HG03457 (cell line): ENCODE results near the gene ZNF222.

Experiments used
- ATAC-seq: cut with Tn5 transposase; IDR thresholded peaks from one replicate; pipeline ENCODE4 v1.9.1; 2021; ENCODE audit warnings: moderate number of reproducible peaks; ENCODE audit not compliant: unreplicated experiment

ZNF222 gene

DNA sequence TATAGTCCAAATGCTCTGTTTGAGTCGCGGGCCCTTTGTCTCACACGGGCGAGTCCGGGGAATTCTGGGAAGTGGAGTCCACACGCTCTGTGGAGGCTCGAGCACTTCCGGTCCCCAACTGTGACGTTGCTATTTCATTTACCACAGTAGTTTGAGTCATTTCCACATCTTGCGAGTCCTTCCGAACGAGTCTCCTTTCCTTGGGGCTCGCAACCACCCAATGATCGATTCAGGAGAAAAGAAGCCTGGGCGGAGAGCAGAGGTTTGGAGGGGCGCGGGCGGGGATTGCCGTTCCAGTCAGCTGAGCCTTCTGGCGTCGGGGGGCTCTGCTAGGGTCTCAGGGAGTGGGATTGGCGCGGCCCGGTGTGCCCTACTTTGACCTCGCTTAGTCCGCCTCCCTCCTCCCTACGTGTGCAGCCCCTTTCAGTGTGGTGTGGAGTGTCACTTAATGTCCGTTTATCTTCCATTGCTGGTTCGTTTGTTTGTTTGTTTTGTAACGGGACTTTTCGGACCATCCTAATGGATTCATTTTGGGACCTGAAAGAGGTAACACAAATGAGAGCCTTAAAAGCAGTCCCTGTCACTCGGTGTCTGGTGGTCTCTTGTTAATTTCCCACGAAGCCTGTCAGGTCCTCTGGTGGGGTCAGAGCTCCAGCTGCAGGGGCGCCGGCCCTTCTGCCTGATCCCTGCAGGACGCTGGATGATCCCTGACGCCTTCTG, at the start of gene ZNF222:
Gene ZNF222, plus strand, starts transcription at position 163 of the 720 bp plus-strand sequence. Its CDS starts 58 bp downstream, at position 221.
- peak; percentile 89 for ATAC-seq

DNA sequence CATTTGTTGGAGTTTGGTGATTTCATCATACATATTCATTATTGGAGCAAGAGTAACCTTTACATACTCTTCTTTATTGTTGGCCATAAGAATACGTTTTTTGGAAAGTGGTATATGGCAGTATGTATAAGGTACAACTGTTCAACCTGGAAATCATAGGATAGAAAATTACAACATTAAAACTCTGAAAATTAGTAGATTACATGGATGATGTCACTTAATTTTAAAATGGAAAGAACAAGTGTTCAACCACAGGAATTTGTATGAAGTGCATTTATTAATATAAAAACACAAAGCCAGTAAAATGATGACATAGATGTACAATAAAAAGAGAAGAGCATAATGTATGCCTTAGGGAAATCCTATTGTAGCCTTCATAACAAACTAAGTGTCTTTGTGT, 48.4 kb upstream of the ZNF222 start:
- ATAC-seq: no peak

DNA sequence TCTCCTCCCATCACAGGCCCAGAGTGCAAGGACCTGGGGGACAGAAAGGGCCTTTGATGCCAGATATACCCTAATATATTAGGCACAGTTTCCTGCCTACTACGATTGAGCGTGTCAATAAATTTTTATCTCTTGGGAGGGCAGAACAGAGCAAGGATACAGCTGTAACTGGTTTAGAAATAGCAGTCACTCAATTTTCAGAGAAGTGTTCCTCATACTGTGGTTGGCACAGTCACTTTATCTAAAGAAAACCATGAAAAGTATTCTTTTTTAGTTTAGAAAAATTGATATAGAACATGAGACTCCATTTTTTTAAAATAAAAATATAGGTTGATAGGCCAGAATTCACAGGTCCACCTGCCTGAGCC, 41.7 kb upstream of the ZNF222 start:
- no peak for ATAC-seq

GRCh38 chr19:43983912-43984686, 41.1 kb upstream of the ZNF222 start, which contains the start of gene ZNF155:
ZNF155 (plus strand) TSS chr19:43984188; CDS start chr19:43988544, 4,356 bp downstream.
- ATAC-seq: peak; percentile 72

DNA sequence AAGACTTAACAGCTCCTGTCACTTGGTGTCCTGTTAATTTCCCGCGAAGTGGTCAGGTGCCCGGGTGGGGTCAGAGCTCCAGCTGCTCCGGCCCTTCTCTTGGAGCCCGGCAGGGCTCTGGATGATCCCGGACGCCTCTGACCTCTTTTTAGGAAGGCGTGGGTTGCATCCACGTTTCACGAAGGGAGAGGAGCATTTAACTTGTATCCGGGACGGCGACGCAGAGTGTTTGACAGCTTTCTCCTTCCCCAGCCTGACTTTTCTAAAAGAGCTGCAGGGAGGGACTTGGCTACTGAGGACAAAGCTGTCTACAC, 40.5 kb upstream of the ZNF222 start:
- ATAC-seq: no peak

GRCh38 chr19:43997631-43998290, 27.4 kb upstream of the ZNF222 start:
- no peak for ATAC-seq

DNA sequence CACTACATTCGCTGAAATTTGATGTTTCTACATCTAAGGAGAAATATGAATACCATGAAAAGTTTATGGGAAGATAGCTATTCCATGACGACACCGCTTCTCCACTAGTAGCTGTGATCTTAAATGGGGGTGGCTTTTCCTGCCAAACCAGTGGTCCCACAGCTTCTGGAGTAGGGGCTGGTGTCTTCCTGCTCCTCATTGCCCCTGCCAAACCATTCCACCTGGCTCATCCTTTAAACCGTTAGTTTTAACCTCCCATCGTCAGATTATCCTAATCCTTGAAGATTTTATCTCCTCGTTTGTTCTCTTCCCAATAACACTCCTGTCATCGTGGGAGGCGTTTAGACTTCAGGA, 23.0 kb upstream of the ZNF222 start:
- ATAC-seq: no peak

DNA sequence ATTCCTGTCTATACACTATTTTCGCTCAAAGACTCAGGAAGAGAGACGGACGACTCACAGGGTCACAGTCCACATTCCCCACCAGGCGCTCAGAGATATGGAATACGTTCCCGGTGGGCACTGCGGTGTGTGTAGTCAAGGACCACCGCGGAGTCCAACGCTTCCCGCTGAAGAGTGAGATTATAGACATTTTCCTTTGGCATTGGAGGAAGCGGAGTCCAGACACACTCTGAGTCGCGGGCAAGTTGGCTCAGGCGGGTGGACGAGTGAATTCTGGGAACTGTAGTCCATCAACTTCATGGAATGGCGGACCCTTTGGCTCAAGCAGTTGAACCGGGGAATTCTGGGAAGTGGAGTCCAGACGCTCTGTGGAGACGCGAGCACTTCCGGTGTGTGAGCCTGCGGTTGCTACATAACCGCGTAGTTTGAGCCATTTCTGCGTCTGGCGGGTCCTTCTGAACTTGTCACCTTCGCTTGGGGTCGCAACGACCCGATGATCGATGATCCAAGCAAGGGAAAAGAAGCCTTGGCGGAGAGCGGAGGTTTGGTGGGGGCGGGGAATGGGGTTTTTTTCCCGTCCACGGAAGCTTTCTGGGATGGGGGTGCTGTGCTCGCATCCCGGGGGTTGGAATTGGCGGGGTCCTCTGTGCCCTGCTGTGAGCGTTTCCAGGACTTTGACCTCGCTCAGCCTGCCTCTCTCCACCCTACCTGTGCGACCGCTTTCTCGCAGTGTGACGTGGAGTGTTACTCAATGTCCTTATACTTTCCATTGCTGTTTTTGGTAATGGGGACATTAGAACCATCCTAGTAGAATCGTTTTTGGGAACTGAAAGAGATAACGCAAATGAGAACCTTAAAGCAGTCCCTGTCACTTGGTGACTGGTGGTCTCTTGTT, 22.4 kb upstream of the ZNF222 start, which contains the start of gene ZNF230:
Gene ZNF230, plus strand, starts transcription at position 392 of the 895 bp plus-strand sequence. CDS start 4,122 bp downstream, outside the sequence.
- ATAC-seq: peak; percentile 89

DNA sequence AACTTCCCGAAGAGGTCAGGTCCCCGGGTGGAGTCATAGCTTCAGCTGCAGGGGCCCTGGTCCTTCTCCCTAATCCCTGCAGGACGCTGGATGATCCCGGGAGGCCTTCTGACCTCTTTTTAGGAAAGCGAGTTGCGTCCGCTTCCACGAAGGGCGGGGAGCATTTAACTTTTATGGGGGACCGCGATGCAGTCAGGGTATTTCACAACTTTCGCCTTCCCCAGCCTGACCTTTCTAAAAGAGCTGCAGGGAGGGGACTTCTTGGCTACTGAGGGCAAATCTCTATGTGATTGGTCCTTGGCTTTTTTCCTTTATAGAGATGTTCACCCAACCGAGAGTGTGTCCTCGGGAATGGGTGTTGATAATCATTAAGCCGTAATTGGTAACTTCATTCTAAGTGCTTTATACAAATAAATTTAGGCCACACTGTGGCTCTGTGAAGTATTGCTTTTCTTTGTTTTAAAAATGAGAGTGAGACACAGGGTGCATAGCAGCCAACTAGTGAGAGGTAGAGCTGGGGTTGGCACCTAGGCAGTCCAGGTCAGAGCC, 21.6 kb upstream of the ZNF222 start:
- ATAC-seq: no peak

- no peak for ATAC-seq
These were observed 19.2 kb upstream of the ZNF222 start for GRCh38 chr19:44005973-44006372.

GRCh38 chr19:44007473-44007872, 17.7 kb upstream of the ZNF222 start:
- ATAC-seq: no peak

GRCh38 chr19:44010468-44010867, 14.7 kb upstream of the ZNF222 start:
- no peak for ATAC-seq

DNA sequence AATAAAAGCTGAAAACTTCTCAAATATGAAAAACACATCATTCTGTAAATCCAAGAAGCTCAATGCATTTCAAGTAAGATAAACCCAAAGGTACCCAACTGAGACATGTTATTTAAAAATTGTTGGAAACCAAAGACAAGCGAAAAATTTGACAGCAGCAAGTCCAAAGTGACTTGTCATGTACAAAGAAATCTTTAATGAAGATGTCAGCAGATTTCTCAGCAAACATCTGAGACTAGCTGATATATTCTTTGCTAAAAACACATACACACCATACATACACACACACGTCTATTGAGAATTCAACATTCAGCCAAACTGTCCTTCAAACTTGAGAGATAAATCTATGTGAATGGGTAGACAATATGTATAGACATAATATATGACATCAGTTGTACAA, 5.7 kb upstream of the ZNF222 start:
- ATAC-seq: no peak

- no peak for ATAC-seq
These were observed 4.0 kb upstream of the ZNF222 start for GRCh38 chr19:44021221-44021620.

DNA sequence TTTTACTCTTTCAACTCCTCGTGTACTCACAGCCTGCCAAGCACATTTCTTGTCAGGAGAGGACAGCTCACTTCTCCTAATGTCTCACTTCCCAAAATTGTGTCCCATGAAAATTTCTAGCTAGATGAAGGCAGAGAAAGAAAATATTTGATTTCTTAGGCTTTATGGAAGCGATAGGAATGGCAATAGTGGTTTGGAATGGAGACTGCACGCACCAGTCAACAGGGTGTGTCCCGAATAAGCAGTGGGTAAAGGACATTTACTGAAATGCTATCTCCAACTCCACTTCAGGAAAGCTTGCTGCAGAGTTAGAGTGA, 321 bp upstream of the ZNF222 start:
- ATAC-seq: no peak

DNA sequence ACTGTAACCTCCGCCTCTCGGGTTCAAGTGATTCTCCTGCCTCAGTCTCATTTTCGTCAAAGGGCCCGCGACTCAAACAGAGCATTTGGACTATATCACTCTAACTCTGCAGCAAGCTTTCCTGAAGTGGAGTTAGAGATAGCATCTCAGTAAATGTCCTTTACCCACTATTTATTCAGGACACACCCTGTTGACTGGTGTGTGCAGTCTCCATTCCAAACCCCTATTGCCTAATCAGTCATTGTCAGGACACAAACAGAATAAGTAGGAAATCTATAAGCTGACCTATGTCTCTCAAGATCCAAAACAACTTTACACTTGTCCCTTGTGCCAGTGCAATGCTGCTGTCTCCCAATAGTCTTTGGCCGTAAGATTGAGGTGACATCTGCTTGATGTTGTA, 1.4 kb downstream of the ZNF222 start:
- ATAC-seq: no peak

DNA sequence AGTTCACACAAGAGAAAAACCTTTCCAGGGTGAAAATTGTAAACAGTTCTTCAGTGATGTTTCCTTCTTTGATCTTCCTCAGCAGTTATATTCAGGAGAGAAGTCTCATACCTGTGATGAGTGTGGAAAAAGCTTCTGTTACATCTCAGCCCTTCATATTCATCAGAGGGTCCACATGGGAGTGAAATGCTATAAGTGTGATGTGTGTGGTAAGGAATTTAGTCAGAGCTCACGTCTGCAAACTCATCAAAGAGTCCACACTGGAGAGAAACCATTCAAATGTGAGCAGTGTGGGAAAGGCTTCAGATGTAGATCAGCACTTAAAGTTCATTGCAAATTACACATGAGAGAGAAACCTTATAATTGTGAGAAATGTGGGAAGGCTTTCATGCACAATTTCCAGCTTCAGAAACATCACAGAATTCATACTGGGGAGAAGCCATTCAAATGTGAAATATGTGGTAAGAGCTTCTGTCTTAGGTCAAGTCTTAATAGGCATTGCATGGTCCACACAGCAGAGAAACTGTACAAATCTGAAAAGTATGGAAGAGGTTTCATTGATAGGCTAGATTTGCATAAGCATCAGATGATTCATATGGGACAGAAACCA, 6.9 kb downstream of the ZNF222 start:
- no peak for ATAC-seq

- ATAC-seq: no peak
These were observed 17.0 kb downstream of the ZNF222 start for GRCh38 chr19:44042147-44042546.

DNA sequence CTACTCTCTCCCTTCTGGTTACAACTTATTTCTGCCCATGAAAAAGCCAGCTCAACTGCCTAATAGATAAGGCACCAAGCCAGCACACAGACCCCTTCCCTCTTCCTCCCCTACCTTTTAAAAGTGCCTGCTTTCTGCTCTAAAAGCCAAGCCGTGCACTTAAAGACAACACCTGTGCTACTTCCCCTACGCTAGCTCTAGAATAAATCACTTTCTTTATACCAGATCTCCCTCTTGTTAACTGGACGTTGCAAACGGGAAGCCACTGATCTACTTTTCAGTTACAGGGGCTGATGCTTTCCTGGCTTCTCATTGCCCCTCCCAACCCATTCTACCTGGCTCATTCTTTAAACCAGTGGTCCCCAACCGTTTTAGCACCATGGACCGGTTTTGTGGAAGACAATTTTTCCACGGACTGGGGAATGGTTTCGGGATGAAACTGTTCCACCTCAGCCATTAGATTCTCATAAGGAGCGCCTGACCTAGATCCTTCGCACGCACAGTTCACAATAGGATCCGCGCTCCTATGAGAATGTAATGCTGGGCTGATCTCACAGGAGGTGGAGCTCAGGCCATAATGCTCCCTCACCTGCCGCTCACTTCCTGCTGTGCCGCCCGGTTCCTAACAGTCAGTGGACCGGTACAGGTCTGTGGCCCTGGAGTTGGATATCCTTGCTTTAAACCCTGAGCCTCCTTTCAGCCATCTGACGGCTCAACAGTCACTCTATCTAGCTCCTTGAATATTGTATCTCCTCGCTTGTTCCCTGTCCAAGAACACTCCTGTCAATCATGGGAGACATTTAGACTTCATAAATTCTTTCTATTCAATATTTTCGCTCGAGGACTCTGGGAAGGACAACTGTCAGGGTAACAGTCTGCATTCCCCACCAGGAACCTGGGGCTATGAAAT, 25.8 kb downstream of the ZNF222 start:
- ATAC-seq: peak; percentile 19
